K562 (cell line): ENCODE measurements around the gene RNF166. TPM values are rescaled to one million over a fixed set of nuclear protein-coding genes. Genes with fewer than 3 reads are reported as not detected.

Experiments
- CHCHD3 ChIP-seq: fragments of 250-450 bp; sonication (Bioruptor Pico); IDR thresholded peaks from 2 replicates; pipeline ENCODE4 v2.1.2; 2022; ENCODE audit warnings: mild to moderate bottlenecking
- FIP1L1 ChIP-seq: fragments of 200-400 bp; formaldehyde crosslinking; IDR thresholded peaks from 2 replicates; pipeline ENCODE4 v1.6.1; 2018; ENCODE audit warnings: mild to moderate bottlenecking, low read depth, low read length; ENCODE audit not compliant: poor library complexity, severe bottlenecking
- HMG20A ChIP-seq: fragments of 450-650 bp; formaldehyde crosslinking; conservative IDR thresholded peaks from 2 replicates; pipeline ENCODE4 v1.4.0; 2020; ENCODE audit warnings: mild to moderate bottlenecking, mixed read lengths
- HNRNPK ChIP-seq: fragments of 200-400 bp; formaldehyde crosslinking; IDR thresholded peaks from one replicate; pipeline ENCODE4 v1.6.1; 2018; ENCODE audit warnings: mild to moderate bottlenecking, low read depth, low read length; ENCODE audit not compliant: poor library complexity, severe bottlenecking
- KDM4B ChIP-seq, 2 experiments: fragments of 450-650 bp in 1 of 2; sonication (generic) in 1 of 2; IDR thresholded peaks; 2 replicates each; pipeline ENCODE4 v1.6.1; 2016 to 2017; ENCODE audit warnings: borderline replicate concordance in 2 of 2, antibody characterized with exemption in 1 of 2, low read depth in 1 of 2, mild to moderate bottlenecking in 1 of 2
- KLF13 ChIP-seq: fragments of 450-650 bp; IDR thresholded peaks from 2 replicates; pipeline ENCODE4 v1.6.1; 2016; ENCODE audit warnings: missing genetic modification characterization, low read depth, mild to moderate bottlenecking, missing compliant biosample characterization, moderate library complexity, borderline replicate concordance
- KLF16 ChIP-seq: IDR thresholded peaks from 2 replicates; pipeline ENCODE4 v1.6.1; 2016; ENCODE audit warnings: antibody characterized with exemption
- NFE2 ChIP-seq: IDR thresholded peaks from 2 replicates; pipeline ENCODE4 v1.6.1; 2014; ENCODE audit warnings: antibody characterized with exemption, low read depth
- NFXL1 ChIP-seq: fragments of 450-650 bp; formaldehyde crosslinking; IDR thresholded peaks from 2 replicates; pipeline ENCODE4 v1.4.0; 2021; ENCODE audit warnings: mild to moderate bottlenecking
- NONO ChIP-seq, 2 experiments: fragments of 200-400 bp in 1 of 2; fragments of 450-650 bp in 1 of 2; formaldehyde crosslinking in 1 of 2; IDR thresholded peaks; 2 replicates each; pipeline ENCODE4 v1.6.1; 2017; ENCODE audit warnings: low read depth in 2 of 2, mild to moderate bottlenecking in 2 of 2, moderate library complexity in 2 of 2, low read length in 1 of 2
- OTX1 ChIP-seq: fragments of 450-650 bp; formaldehyde crosslinking; IDR thresholded peaks from 2 replicates; pipeline ENCODE4 v1.4.0; 2022; ENCODE audit warnings: mild to moderate bottlenecking
- RBM22 ChIP-seq: fragments of 200-400 bp; formaldehyde crosslinking; IDR thresholded peaks from 2 replicates; pipeline ENCODE4 v1.6.1; 2018; ENCODE audit warnings: low read length, low read depth; ENCODE audit not compliant: poor library complexity, severe bottlenecking
- TAF1 ChIP-seq: IDR thresholded peaks from 2 replicates; pipeline ENCODE4 v1.6.1; 2011; ENCODE audit warnings: mild to moderate bottlenecking, low read length, moderate library complexity; ENCODE audit not compliant: insufficient read depth, control insufficient read depth, severe bottlenecking; ENCODE audit errors: extremely low read depth
- ZKSCAN8 ChIP-seq: fragments of 200-800 bp; sonication (Bioruptor generic); IDR thresholded peaks from 2 replicates; pipeline ENCODE4 v1.6.1; 2016; ENCODE audit warnings: missing genetic modification characterization, missing compliant biosample characterization
- ZNF165 ChIP-seq: fragments of 250-450 bp; sonication (Bioruptor Pico); IDR thresholded peaks from 2 replicates; pipeline ENCODE4 v1.4.0; 2020; ENCODE audit warnings: borderline replicate concordance
- ZNF174 ChIP-seq: fragments of 250-450 bp; sonication (Bioruptor Pico); IDR thresholded peaks from 2 replicates; pipeline ENCODE4 v1.4.0; 2020; ENCODE audit warnings: mild to moderate bottlenecking
- ZNF75A ChIP-seq: fragments of 450-650 bp; formaldehyde crosslinking; IDR thresholded peaks from 2 replicates; pipeline ENCODE4 v1.4.0; 2020; ENCODE audit warnings: mild to moderate bottlenecking
- ZNF780A ChIP-seq: fragments of 250-450 bp; sonication (Bioruptor Pico); IDR thresholded peaks from 2 replicates; pipeline ENCODE4 v1.5.0; 2021; ENCODE audit warnings: mild to moderate bottlenecking
- polyA plus RNA-seq, 8 experiments: library from polyadenylated mRNA; depleted of rRNA in 4 of 8; stranded (reverse) in 5 of 8; unstranded in 3 of 8; fragments of >200 nt; fragmentation: Nextera tagmentation in 2 of 8; fragmentation: Illumina TruSeq in 1 of 8; extraction: Ambion mirVana in 2 of 8; extraction: Trizol in 1 of 8; gene quantifications; 2 replicates each; pipeline versions ENCODE4 v1.2.1 to v1.2.3, GENCODE V29; 2011 to 2014; ENCODE audit warnings: inconsistent platforms in 1 of 8, missing spikeins in 1 of 8
- total RNA-seq, 7 experiments: library from RNA; depleted of rRNA in 6 of 7; stranded (reverse); fragments of >200 nt in 6 of 7; fragmentation: Illumina TruSeq in 2 of 7; extraction: Trizol in 2 of 7; gene quantifications; 2 replicates each; pipeline versions ENCODE4 v1.2.1 to v1.2.3, GENCODE V29; 2011 to 2021; ENCODE audit warnings: low replicate concordance in 1 of 7
- TF ChIP-seq, protein P1 (sequence below): sonication (generic); formaldehyde crosslinking; IDR thresholded peaks from 2 replicates; pipeline ENCODE4 v1.8.0; 2022; ENCODE audit warnings: mild to moderate bottlenecking, missing genetic modification reagents
- TF ChIP-seq, protein P2 (sequence below): sonication (generic); formaldehyde crosslinking; IDR thresholded peaks from 2 replicates; pipeline ENCODE4 v1.8.1; 2023; ENCODE audit warnings: mild to moderate bottlenecking, missing genetic modification reagents, moderate library complexity
- TF ChIP-seq, protein P3 (sequence below), 2 experiments: fragments of 450-650 bp; conservative IDR thresholded peaks; 2 replicates each; pipeline ENCODE4 v1.6.1; 2017; ENCODE audit warnings: mild to moderate bottlenecking in 2 of 2, moderate library complexity in 2 of 2
- TF ChIP-seq, protein P4 (sequence below): sonication (generic); formaldehyde crosslinking; IDR thresholded peaks from 2 replicates; pipeline ENCODE4 v1.8.0; 2022; ENCODE audit warnings: missing genetic modification reagents, mild to moderate bottlenecking, borderline replicate concordance

Gene RNF166
- total and polyA plus RNA-seq, 9 of the 15 experiments (the other 6 are each of a cell fraction or from before 2014, with no cell fraction given): 0.56 to 60.3 (median 19.5) TPM

DNA sequence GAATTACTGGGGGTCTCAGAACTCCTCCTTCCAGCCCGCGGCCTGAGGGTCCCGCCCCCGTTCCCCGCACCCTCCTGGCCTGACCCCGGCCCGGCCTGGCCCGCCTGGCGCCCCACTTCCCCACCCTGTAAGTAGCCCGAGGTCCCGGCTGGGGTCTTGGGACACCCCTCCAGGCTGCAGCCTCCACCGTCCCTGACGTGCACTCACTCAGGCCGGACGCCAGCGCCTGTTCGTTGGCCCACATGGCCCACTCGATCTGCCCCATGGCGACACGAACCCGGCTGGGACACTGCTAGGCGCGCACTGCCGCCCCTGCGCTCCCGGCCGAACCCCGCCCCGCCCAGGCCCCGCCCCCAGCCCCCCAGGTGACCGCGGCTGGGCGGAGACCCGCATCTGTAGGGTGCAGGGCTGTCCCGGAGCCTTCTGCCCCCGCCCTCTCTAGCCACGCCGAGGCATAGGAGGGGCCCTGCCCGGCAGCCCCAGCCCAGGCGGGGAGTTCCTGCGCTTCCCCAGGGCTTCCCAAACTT lies 55.4 kb downstream of the RNF166 start, which contains the start of gene CYBA (continued):
- TF ChIP-seq NFXL1 (CRISPR knock-in tag) (no peak), TAF1 (peak; percentile 91), RBM22 (no peak), CHCHD3 (CRISPR knock-in tag) (no peak), ZNF165 (CRISPR knock-in tag) (no peak), NFE2 (no peak), HNRNPK (no peak), KDM4B (IDR thresholded peaks at IDR 0.05; ENCODE audit: borderline replicate concordance in 2 of 2, low read depth in 1 of 2) (no peak), NONO (IDR thresholded peaks at IDR 0.05; ENCODE audit: low read depth in 2 of 2, low read length in 1 of 2) (no peak), ZNF75A (CRISPR knock-in tag) (no peak), ZKSCAN8 (CRISPR knock-in tag) (no peak), ZNF174 (CRISPR knock-in tag) (no peak), ZNF780A (no peak), KLF16 (no peak), FIP1L1 (peak; percentile 45), KLF13 (no peak), HMG20A (CRISPR knock-in tag) (no peak), OTX1 (CRISPR knock-in tag) (no peak)
- TF ChIP-seq, protein P1, sequence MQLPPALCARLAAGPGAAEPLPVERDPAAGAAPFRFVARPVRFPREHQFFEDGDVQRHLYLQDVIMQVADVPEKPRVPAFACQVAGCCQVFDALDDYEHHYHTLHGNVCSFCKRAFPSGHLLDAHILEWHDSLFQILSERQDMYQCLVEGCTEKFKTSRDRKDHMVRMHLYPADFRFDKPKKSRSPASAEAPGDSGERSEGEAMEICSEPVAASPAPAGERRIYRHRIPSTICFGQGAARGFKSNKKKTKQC (CRISPR knock-in tag): peak; percentile 14; the same call in 1 of the 2 replicates
- TF ChIP-seq, protein P2, sequence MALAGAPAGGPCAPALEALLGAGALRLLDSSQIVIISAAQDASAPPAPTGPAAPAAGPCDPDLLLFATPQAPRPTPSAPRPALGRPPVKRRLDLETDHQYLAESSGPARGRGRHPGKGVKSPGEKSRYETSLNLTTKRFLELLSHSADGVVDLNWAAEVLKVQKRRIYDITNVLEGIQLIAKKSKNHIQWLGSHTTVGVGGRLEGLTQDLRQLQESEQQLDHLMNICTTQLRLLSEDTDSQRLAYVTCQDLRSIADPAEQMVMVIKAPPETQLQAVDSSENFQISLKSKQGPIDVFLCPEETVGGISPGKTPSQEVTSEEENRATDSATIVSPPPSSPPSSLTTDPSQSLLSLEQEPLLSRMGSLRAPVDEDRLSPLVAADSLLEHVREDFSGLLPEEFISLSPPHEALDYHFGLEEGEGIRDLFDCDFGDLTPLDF (CRISPR knock-in tag): 0 out of 2 replicates have a peak, but pooled peaks have one; percentile 63
- TF ChIP-seq, protein P3, sequence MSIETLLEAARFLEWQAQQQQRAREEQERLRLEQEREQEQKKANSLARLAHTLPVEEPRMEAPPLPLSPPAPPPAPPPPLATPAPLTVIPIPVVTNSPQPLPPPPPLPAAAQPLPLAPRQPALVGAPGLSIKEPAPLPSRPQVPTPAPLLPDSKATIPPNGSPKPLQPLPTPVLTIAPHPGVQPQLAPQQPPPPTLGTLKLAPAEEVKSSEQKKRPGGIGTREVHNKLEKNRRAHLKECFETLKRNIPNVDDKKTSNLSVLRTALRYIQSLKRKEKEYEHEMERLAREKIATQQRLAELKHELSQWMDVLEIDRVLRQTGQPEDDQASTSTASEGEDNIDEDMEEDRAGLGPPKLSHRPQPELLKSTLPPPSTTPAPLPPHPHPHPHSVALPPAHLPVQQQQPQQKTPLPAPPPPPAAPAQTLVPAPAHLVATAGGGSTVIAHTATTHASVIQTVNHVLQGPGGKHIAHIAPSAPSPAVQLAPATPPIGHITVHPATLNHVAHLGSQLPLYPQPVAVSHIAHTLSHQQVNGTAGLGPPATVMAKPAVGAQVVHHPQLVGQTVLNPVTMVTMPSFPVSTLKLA (conservative IDR thresholded peaks at IDR 0.05): peak in 1 of 2 experiments; percentile 76; a peak in 1 of 4 replicates
- TF ChIP-seq, protein P4, sequence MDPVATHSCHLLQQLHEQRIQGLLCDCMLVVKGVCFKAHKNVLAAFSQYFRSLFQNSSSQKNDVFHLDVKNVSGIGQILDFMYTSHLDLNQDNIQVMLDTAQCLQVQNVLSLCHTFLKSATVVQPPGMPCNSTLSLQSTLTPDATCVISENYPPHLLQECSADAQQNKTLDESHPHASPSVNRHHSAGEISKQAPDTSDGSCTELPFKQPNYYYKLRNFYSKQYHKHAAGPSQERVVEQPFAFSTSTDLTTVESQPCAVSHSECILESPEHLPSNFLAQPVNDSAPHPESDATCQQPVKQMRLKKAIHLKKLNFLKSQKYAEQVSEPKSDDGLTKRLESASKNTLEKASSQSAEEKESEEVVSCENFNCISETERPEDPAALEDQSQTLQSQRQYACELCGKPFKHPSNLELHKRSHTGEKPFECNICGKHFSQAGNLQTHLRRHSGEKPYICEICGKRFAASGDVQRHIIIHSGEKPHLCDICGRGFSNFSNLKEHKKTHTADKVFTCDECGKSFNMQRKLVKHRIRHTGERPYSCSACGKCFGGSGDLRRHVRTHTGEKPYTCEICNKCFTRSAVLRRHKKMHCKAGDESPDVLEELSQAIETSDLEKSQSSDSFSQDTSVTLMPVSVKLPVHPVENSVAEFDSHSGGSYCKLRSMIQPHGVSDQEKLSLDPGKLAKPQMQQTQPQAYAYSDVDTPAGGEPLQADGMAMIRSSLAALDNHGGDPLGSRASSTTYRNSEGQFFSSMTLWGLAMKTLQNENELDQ (CRISPR knock-in tag): no peak
